ENCODE measurements around the gene PPP2R5E. TPM values are rescaled to one million over a fixed set of nuclear protein-coding genes. Genes with fewer than 3 reads are reported as not detected.

The PPP2R5E gene
- total RNA-seq, 1 experiment from 2014 or later: 47.2 TPM

DNA sequence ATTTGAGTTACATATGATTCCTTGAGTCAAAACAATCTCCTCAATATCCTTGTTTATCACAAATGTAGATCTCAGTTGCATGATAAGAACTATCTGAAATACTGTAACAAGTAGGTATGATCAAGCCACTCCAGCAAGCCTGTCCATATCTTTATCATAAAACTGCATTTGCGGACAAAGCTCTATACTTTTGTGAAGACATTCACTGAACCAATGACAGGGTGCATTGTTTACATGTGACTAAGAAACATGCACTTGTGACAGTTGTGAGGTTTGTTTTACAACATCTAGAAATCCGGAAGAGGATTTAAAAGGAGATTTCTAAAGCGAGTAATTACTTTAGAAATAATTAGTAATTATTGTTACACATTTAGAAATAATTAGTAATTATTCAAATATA is 111.7 kb downstream of the PPP2R5E start:
- Histone ChIP-seq H3K4me1 (ENCODE audit: control insufficient read depth, insufficient read depth, low read length) (peaks cover under 1% of the 10 kb centered on the region; the same call in 1 of the 2 replicates), H3K27me3 (ENCODE audit: control insufficient read depth, insufficient read depth, low read length) (no peaks in the 10 kb centered on the region), H3K4me3 (ENCODE audit: low read depth in 2 of 2, low read length in 2 of 2) (no peak overlapping the region), H3K27ac (ENCODE audit: low read length) (no peak overlapping the region), H3K9me3 (ENCODE audit: control insufficient read depth, insufficient read depth, low read depth, low read length) (no peaks in the 10 kb centered on the region), H3K36me3 (ENCODE audit: control insufficient read depth, insufficient read depth, low read length) (no peaks in the 10 kb centered on the region; the same call in 1 of the 2 replicates)
- ATAC-seq (no peak), DNase-seq (ENCODE audit: low read depth, low spot score) (no peak)
- intact Hi-C loops (cut with micrococcal nuclease; ENCODE audit: unreplicated experiment) (no loop called here), in situ Hi-C loops (cut with HindIII; ENCODE audit: low pct_unique_long_range_greater_than_20kb, low sequenced_read_pairs) (no loop called here)
- BruUV-seq (replicated peaks): no TSS peak
- ChIA-PET POLR2A (no interaction called here), CTCF (no interaction called here)
- TF ChIP-seq, protein P1, sequence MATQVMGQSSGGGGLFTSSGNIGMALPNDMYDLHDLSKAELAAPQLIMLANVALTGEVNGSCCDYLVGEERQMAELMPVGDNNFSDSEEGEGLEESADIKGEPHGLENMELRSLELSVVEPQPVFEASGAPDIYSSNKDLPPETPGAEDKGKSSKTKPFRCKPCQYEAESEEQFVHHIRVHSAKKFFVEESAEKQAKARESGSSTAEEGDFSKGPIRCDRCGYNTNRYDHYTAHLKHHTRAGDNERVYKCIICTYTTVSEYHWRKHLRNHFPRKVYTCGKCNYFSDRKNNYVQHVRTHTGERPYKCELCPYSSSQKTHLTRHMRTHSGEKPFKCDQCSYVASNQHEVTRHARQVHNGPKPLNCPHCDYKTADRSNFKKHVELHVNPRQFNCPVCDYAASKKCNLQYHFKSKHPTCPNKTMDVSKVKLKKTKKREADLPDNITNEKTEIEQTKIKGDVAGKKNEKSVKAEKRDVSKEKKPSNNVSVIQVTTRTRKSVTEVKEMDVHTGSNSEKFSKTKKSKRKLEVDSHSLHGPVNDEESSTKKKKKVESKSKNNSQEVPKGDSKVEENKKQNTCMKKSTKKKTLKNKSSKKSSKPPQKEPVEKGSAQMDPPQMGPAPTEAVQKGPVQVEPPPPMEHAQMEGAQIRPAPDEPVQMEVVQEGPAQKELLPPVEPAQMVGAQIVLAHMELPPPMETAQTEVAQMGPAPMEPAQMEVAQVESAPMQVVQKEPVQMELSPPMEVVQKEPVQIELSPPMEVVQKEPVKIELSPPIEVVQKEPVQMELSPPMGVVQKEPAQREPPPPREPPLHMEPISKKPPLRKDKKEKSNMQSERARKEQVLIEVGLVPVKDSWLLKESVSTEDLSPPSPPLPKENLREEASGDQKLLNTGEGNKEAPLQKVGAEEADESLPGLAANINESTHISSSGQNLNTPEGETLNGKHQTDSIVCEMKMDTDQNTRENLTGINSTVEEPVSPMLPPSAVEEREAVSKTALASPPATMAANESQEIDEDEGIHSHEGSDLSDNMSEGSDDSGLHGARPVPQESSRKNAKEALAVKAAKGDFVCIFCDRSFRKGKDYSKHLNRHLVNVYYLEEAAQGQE (IDR thresholded peaks at IDR 0.05; ENCODE audit: insufficient read depth in 1 of 2, low read depth in 2 of 2, low read length in 1 of 2): no peak
- TF ChIP-seq CTCF (IDR thresholded peaks at IDR 0.05) (no peak), SIN3A (IDR thresholded peaks at IDR 0.05; ENCODE audit: borderline replicate concordance, insufficient read depth, low read depth, low read length) (no peak), POLR2AphosphoS5 (IDR thresholded peaks at IDR 0.05; ENCODE audit: low read depth, low read length) (no peak), TCF7L2 (IDR thresholded peaks at IDR 0.05; ENCODE audit: low read depth, low read length) (no peak)

- no TSS peak for BruUV-seq (replicated peaks)
- no peaks in the 10 kb centered on the region for H3K9me3 ChIP-seq (ENCODE audit: control insufficient read depth, insufficient read depth, low read depth, low read length)
- no peak for ATAC-seq
- no peak overlapping the region for H3K27ac ChIP-seq (ENCODE audit: low read length)
- no peak for DNase-seq (ENCODE audit: low read depth, low spot score)
- TF ChIP-seq POLR2AphosphoS5 (IDR thresholded peaks at IDR 0.05; ENCODE audit: low read depth, low read length) (no peak), SIN3A (IDR thresholded peaks at IDR 0.05; ENCODE audit: borderline replicate concordance, insufficient read depth, low read depth, low read length) (no peak), TCF7L2 (IDR thresholded peaks at IDR 0.05; ENCODE audit: low read depth, low read length) (no peak), CTCF (IDR thresholded peaks at IDR 0.05) (no peak)
- TF ChIP-seq, protein P1 (IDR thresholded peaks at IDR 0.05; ENCODE audit: insufficient read depth in 1 of 2, low read depth in 2 of 2, low read length in 1 of 2): no peak
- H3K4me1 ChIP-seq (ENCODE audit: control insufficient read depth, insufficient read depth, low read length): no peaks in the 10 kb centered on the region
- no peaks in the 10 kb centered on the region for H3K27me3 ChIP-seq (ENCODE audit: control insufficient read depth, insufficient read depth, low read length)
- in situ Hi-C loops (cut with HindIII; ENCODE audit: low pct_unique_long_range_greater_than_20kb, low sequenced_read_pairs): no loop called here
- intact Hi-C loops (cut with micrococcal nuclease; ENCODE audit: unreplicated experiment): no loop called here
- ChIA-PET POLR2A (no interaction called here), CTCF (no interaction called here)
- H3K36me3 ChIP-seq (ENCODE audit: control insufficient read depth, insufficient read depth, low read length): no peaks in the 10 kb centered on the region; the same call in 1 of the 2 replicates
- no peak overlapping the region for H3K4me3 ChIP-seq (ENCODE audit: low read depth in 2 of 2, low read length in 2 of 2)
These were observed 114.7 kb downstream of the PPP2R5E start for GRCh38 chr14:63428486-63428885.
